GM06990 (cell line): ENCODE data around the gene CCDC85C.

Experiments
- DNase-seq: peaks from one replicate; pipeline ENCODE4 v3.0.0-alpha.2; 2011; ENCODE audit not compliant: insufficient read length; ENCODE audit errors: extremely low read depth
- H3K27me3 ChIP-seq: replicated peaks from 2 replicates; pipeline ENCODE4 v1.6.0; 2011; ENCODE audit warnings: low read length; ENCODE audit not compliant: control insufficient read depth, insufficient read depth
- H3K36me3 ChIP-seq: 2 replicates; pipeline ENCODE4 v1.5.1; 2011; ENCODE audit warnings: low read length; ENCODE audit not compliant: control insufficient read depth, insufficient read depth
- H3K4me3 ChIP-seq: replicated peaks from 2 replicates; pipeline ENCODE4 v1.5.1; 2011; ENCODE audit warnings: low read depth, mild to moderate bottlenecking, control low read depth, low read length
- CTCF ChIP-seq: IDR thresholded peaks from 2 replicates; pipeline ENCODE4 v1.5.1; 2011; ENCODE audit warnings: low read length, control low read depth, mild to moderate bottlenecking, inconsistent platforms; ENCODE audit not compliant: insufficient read depth, poor library complexity, severe bottlenecking

The CCDC85C gene

GRCh38 chr14:99462210-99462609, 141.8 kb downstream of the CCDC85C start:
- no peaks in the 10 kb centered on the region for H3K27me3 ChIP-seq
- H3K36me3 ChIP-seq = peaks cover 9% of the 10 kb centered on the region
- no peak for TF ChIP-seq CTCF
- H3K4me3 ChIP-seq = no peak overlapping the region
- no peak for DNase-seq

- Histone ChIP-seq H3K36me3 (peaks cover 12% of the 10 kb centered on the region), H3K4me3 (no peak overlapping the region), H3K27me3 (no peaks in the 10 kb centered on the region)
- no peak for TF ChIP-seq CTCF
- DNase-seq = no peak
These were observed 142.5 kb downstream of the CCDC85C start for GRCh38 chr14:99461411-99462085.

DNA sequence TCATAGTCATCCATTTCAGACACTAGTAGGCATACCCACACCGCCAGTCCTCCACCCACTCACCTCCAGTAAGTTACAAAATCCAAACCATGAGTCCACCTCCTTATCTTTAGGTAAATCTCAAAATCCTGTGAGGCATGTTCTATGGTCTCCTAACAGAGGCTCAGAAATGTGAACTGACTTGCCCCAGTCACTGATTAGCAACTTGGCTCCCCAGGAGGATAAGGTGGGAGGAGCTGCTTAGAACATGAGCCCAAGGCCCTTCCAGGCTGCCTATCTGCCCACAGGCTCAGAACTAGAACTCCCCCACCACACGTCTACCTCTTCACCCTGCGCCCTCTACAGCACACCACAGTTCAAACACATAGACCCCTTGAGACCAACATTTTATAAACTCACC, 143.2 kb downstream of the CCDC85C start:
- H3K4me3 ChIP-seq = no peak overlapping the region
- no peak for TF ChIP-seq CTCF
- H3K36me3 ChIP-seq = peaks cover 12% of the 10 kb centered on the region
- no peaks in the 10 kb centered on the region for H3K27me3 ChIP-seq
- DNase-seq = no peak

GRCh38 chr14:99459481-99460100, 144.4 kb downstream of the CCDC85C start:
- Histone ChIP-seq H3K27me3 (no peaks in the 10 kb centered on the region), H3K4me3 (no peak overlapping the region), H3K36me3 (peaks cover 12% of the 10 kb centered on the region)
- no peak for TF ChIP-seq CTCF
- no peak for DNase-seq

DNA sequence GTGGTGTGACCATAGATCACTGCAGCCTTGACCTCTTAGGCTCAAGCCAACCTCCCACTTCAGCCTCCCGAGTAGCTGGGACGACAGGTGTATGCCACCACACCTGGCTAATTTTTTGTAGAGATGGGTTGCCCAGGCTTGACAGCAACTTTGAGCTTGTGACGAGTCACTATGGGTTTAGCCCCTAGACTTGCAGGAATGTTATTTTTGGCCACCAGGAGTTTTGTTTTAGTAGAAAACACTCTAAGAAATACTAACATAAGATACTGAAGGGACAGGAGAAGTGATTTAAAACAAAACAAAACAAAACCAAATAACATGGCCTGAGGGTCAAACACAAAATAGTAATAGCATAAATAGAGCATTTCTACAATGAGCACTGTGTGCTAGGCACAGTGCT, 149.8 kb downstream of the CCDC85C start:
- Histone ChIP-seq H3K27me3 (no peaks in the 10 kb centered on the region), H3K36me3 (peaks cover 11% of the 10 kb centered on the region), H3K4me3 (no peak overlapping the region)
- TF ChIP-seq CTCF = no peak
- no peak for DNase-seq
